GM12878 (cell line): Measurements from ENCODE around the gene CALML4. TPM values are rescaled to one million over a fixed set of nuclear protein-coding genes. Genes with fewer than 3 reads are reported as not detected.
A peak's percentile ranks its signal among the peaks of the same experiment; 100 is the strongest.

Source experiments
- ATF7 ChIP-seq: fragments of 450-650 bp; IDR thresholded peaks from 2 replicates; pipeline ENCODE4 v1.6.1; 2016; ENCODE audit warnings: low read depth, mild to moderate bottlenecking
- BACH1 ChIP-seq: fragments of 450-650 bp; IDR thresholded peaks from 2 replicates; pipeline ENCODE4 v1.6.1; 2017; ENCODE audit warnings: mild to moderate bottlenecking, borderline replicate concordance
- BRCA1 ChIP-seq: IDR thresholded peaks from 2 replicates; pipeline ENCODE4 v1.6.1; 2011; ENCODE audit warnings: low read depth, low read length, improper control_type of control experiment
- CBX3 ChIP-seq: fragments of 200-600 bp; sonication (generic); IDR thresholded peaks from 2 replicates; pipeline ENCODE4 v1.6.1; 2016; ENCODE audit warnings: low read depth, borderline replicate concordance
- CREB1 ChIP-seq: IDR thresholded peaks from 2 replicates; pipeline ENCODE4 v1.6.1; 2012; ENCODE audit warnings: low read depth, mild to moderate bottlenecking, inconsistent platforms
- EED ChIP-seq: sonication (generic); IDR thresholded peaks from 2 replicates; pipeline ENCODE4 v1.6.1; 2016; ENCODE audit warnings: antibody characterized with exemption, low read depth
- EGR1 ChIP-seq, 2 experiments: IDR thresholded peaks; 1 replicate in 1 of 2; 2 replicates in 1 of 2; pipeline ENCODE4 v1.6.1; 2011 to 2012; ENCODE audit warnings: low read depth in 2 of 2, low read length in 2 of 2, borderline replicate concordance in 1 of 2, mild to moderate bottlenecking in 1 of 2, moderate library complexity in 1 of 2
- ESRRA ChIP-seq: IDR thresholded peaks from 2 replicates; pipeline ENCODE4 v1.6.1; 2012; ENCODE audit warnings: mild to moderate bottlenecking, low read length, improper control_type of control experiment
- ETV6 ChIP-seq, 2 experiments: fragments of 450-650 bp in 1 of 2; IDR thresholded peaks in 1 of 2; conservative IDR thresholded peaks in 1 of 2; 2 replicates each; pipeline ENCODE4 v1.6.1; 2014; ENCODE audit warnings: antibody characterized with exemption in 1 of 2, borderline replicate concordance in 1 of 2, low read depth in 1 of 2, mild to moderate bottlenecking in 1 of 2, moderate library complexity in 1 of 2
- EZH2 ChIP-seq: IDR thresholded peaks from 2 replicates; pipeline ENCODE4 v1.6.1; 2012; ENCODE audit warnings: low read depth, mild to moderate bottlenecking, control low read depth, inconsistent platforms, low read length, borderline replicate concordance; ENCODE audit not compliant: control insufficient read depth
- FOS ChIP-seq: IDR thresholded peaks from 3 replicates; pipeline ENCODE4 v1.6.1; 2011; ENCODE audit warnings: borderline replicate concordance; ENCODE audit not compliant: insufficient read length; ENCODE audit errors: extremely low read depth
- FOXM1 ChIP-seq: IDR thresholded peaks from 2 replicates; pipeline ENCODE4 v1.6.1; 2012; ENCODE audit warnings: low read depth, mild to moderate bottlenecking, inconsistent platforms, low read length, moderate library complexity
- GATAD2B ChIP-seq: fragments of 450-650 bp; conservative IDR thresholded peaks from 2 replicates; pipeline ENCODE4 v1.6.1; 2017; ENCODE audit warnings: low read depth, mild to moderate bottlenecking, moderate library complexity
- HCFC1 ChIP-seq: fragments of 150-350 bp; IDR thresholded peaks from 2 replicates; pipeline ENCODE4 v1.6.1; 2014; ENCODE audit warnings: low read length
- HDAC6 ChIP-seq: fragments of 200-600 bp; sonication (generic); IDR thresholded peaks from one replicate; pipeline ENCODE4 v1.8.0; 2017; ENCODE audit warnings: antibody characterized with exemption; ENCODE audit not compliant: unreplicated experiment
- KLF5 ChIP-seq: fragments of 450-650 bp; IDR thresholded peaks from 2 replicates; pipeline ENCODE4 v1.6.1; 2014; ENCODE audit warnings: mild to moderate bottlenecking; ENCODE audit not compliant: partially characterized antibody
- MEF2A ChIP-seq: IDR thresholded peaks from 2 replicates; pipeline ENCODE4 v1.6.1; 2011; ENCODE audit warnings: low read depth, mild to moderate bottlenecking, low read length, moderate library complexity; ENCODE audit not compliant: insufficient read depth
- MYB ChIP-seq: fragments of 150-350 bp; IDR thresholded peaks from 2 replicates; pipeline ENCODE4 v1.6.1; 2014; ENCODE audit warnings: mild to moderate bottlenecking, low read depth, low read length, borderline replicate concordance
- NFYB ChIP-seq: IDR thresholded peaks from 2 replicates; pipeline ENCODE4 v1.6.1; 2011; ENCODE audit warnings: low read depth, mild to moderate bottlenecking, low read length, improper control_type of control experiment, moderate library complexity; ENCODE audit not compliant: insufficient read depth
- NR2C2 ChIP-seq: IDR thresholded peaks from 2 replicates; pipeline ENCODE4 v1.6.1; 2011; ENCODE audit warnings: borderline replicate concordance, low read depth; ENCODE audit not compliant: control insufficient read depth, insufficient read length
- PAX5 ChIP-seq: IDR thresholded peaks from 2 replicates; pipeline ENCODE4 v1.6.1; 2011; ENCODE audit warnings: low read depth, low read length, borderline replicate concordance
- PML ChIP-seq: IDR thresholded peaks from 2 replicates; pipeline ENCODE4 v1.6.1; 2012; ENCODE audit warnings: low read length, inconsistent platforms
- RUNX3 ChIP-seq: IDR thresholded peaks from 2 replicates; pipeline ENCODE4 v1.6.1; 2012; ENCODE audit warnings: low read length, inconsistent platforms
- SIX5 ChIP-seq: IDR thresholded peaks from 2 replicates; pipeline ENCODE4 v1.6.1; 2011; ENCODE audit warnings: mild to moderate bottlenecking, low read depth, low read length, moderate library complexity; ENCODE audit not compliant: severe bottlenecking
- SMC3 ChIP-seq: IDR thresholded peaks from 2 replicates; pipeline ENCODE4 v1.6.1; 2011; ENCODE audit warnings: low read length, improper control_type of control experiment, borderline replicate concordance
- STAT3 ChIP-seq: IDR thresholded peaks from 2 replicates; pipeline ENCODE4 v1.6.1; 2011; ENCODE audit warnings: low read depth, low read length, improper control_type of control experiment
- TCF7 ChIP-seq: IDR thresholded peaks from 2 replicates; pipeline ENCODE4 v1.6.1; 2014; ENCODE audit warnings: antibody characterized with exemption, borderline replicate concordance
- WRNIP1 ChIP-seq: IDR thresholded peaks from 2 replicates; pipeline ENCODE4 v1.6.1; 2011; ENCODE audit warnings: low read depth, low read length, improper control_type of control experiment, borderline replicate concordance
- ZNF207 ChIP-seq: fragments of 450-650 bp; IDR thresholded peaks from 2 replicates; pipeline ENCODE4 v1.6.1; 2014; ENCODE audit warnings: antibody characterized with exemption, mild to moderate bottlenecking, borderline replicate concordance
- ZNF24 ChIP-seq: fragments of 450-650 bp; IDR thresholded peaks from 2 replicates; pipeline ENCODE4 v1.6.1; 2017; ENCODE audit warnings: antibody characterized with exemption, mild to moderate bottlenecking
- ZNF274 ChIP-seq: IDR thresholded peaks from one replicate; pipeline ENCODE4 v1.8.0; 2011; ENCODE audit not compliant: insufficient read length, insufficient read depth
- polyA plus RNA-seq, 11 experiments: library from polyadenylated mRNA; depleted of rRNA in 4 of 11; unstranded in 6 of 11; stranded (reverse) in 5 of 11; fragments of >200 nt; fragmentation: Nextera tagmentation in 4 of 11; fragmentation: Illumina TruSeq in 1 of 11; extraction: Ambion mirVana in 4 of 11; extraction: Trizol in 1 of 11; gene quantifications; 1 replicate in 1 of 11; 2 replicates in 10 of 11; pipeline versions ENCODE4 v1.2.1 to v1.2.3, GENCODE V29; 2011 to 2016; ENCODE audit warnings: inconsistent platforms in 2 of 11, missing spikeins in 2 of 11, low read depth in 1 of 11
- total RNA-seq, 4 experiments: library from RNA; depleted of rRNA in 3 of 4; stranded (reverse); fragments of >200 nt in 3 of 4; fragmentation: Illumina TruSeq in 1 of 4; extraction: Trizol in 1 of 4; gene quantifications; 2 replicates each; pipeline versions ENCODE4 v1.2.1 to v1.2.3, GENCODE V29; 2013 to 2021
- TF ChIP-seq, protein P1 (sequence below): IDR thresholded peaks from 2 replicates; pipeline ENCODE4 v1.6.1; 2012; ENCODE audit warnings: low read length, inconsistent platforms
- TF ChIP-seq, protein P2 (sequence below): IDR thresholded peaks from 2 replicates; pipeline ENCODE4 v1.6.1; 2011; ENCODE audit warnings: borderline replicate concordance, low read depth, mild to moderate bottlenecking, moderate library complexity, mixed read lengths, low read length; ENCODE audit not compliant: insufficient read depth; ENCODE audit errors: extremely low read length

The CALML4 gene
- total and polyA plus RNA-seq, 10 of the 15 experiments (the other 5 are each of a cell fraction or from before 2014, with no cell fraction given) = 1.7 to 15.9 (median 5.1) TPM

DNA sequence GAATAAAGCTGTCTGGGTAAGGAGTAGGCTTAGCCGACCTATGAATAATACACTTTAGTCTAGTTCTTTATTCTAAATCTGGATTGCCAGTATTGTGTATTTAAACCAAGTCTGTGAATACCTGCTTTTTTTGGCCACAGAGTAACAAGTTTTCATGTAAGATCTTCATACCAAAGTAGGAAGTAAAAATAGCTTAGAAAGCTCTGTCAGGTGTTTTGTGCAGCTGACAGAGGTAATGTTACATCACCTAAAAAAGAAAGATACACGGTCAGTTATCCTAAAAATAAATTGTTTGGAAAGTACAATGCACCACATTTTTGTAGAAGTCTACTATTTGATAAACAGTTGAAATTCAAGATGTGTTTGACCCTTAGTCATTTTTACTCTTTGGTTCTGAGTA, 16.5 kb downstream of the CALML4 start (continued):
- TF ChIP-seq EGR1 (IDR thresholded peaks at IDR 0.05; ENCODE audit: borderline replicate concordance in 1 of 2, low read depth in 2 of 2, low read length in 2 of 2) (no peak), RUNX3 (peak; percentile 26; the same call in 1 of the 2 replicates), STAT3 (no peak), TCF7 (no peak), SMC3 (no peak), NR2C2 (no peak), BRCA1 (no peak), ATF7 (peak; percentile 39; the same call in 1 of the 2 replicates), ETV6 (conservative IDR thresholded peaks at IDR 0.05 in 1 of 2, IDR thresholded peaks at IDR 0.05 in 1 of 2; ENCODE audit: borderline replicate concordance in 1 of 2, low read depth in 1 of 2) (no peak), NFYB (no peak), SIX5 (no peak), MYB (no peak), ESRRA (no peak), ZNF24 (no peak), PML (0 out of 2 replicates have a peak, but pooled peaks have one; percentile 21), FOS (no peak), CBX3 (no peak), ZNF207 (no peak), EED (no peak), FOXM1 (peak; percentile 33; the same call in 1 of the 2 replicates), PAX5 (no peak), MEF2A (peak; percentile 65; the same call in 1 of the 2 replicates), HDAC6 (no peak), EZH2 (no peak), BACH1 (no peak), HCFC1 (no peak), GATAD2B (no peak), KLF5 (no peak), ZNF274 (no peak), CREB1 (no peak), WRNIP1 (no peak)
- TF ChIP-seq, protein P1, sequence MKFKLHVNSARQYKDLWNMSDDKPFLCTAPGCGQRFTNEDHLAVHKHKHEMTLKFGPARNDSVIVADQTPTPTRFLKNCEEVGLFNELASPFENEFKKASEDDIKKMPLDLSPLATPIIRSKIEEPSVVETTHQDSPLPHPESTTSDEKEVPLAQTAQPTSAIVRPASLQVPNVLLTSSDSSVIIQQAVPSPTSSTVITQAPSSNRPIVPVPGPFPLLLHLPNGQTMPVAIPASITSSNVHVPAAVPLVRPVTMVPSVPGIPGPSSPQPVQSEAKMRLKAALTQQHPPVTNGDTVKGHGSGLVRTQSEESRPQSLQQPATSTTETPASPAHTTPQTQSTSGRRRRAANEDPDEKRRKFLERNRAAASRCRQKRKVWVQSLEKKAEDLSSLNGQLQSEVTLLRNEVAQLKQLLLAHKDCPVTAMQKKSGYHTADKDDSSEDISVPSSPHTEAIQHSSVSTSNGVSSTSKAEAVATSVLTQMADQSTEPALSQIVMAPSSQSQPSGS = no peak
- TF ChIP-seq, protein P2, sequence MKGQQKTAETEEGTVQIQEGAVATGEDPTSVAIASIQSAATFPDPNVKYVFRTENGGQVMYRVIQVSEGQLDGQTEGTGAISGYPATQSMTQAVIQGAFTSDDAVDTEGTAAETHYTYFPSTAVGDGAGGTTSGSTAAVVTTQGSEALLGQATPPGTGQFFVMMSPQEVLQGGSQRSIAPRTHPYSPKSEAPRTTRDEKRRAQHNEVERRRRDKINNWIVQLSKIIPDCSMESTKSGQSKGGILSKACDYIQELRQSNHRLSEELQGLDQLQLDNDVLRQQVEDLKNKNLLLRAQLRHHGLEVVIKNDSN = no peak
